ENCODE measurements around the gene ADGRV1. TPM values are rescaled to one million over a fixed set of nuclear protein-coding genes. Genes with fewer than 3 reads are reported as not detected.
"Not testable (repeated sequence)": the region's sequence is repeated elsewhere in the genome, so short reads cannot be mapped to it uniquely, and the experiment has no call there.

ADGRV1 gene
- total RNA-seq, 2 donors from 2014 or later, result 1.4 TPM; not detected in 1

- no peak for DNase-seq (ENCODE audit: low spot score)
- no peak for ATAC-seq (ENCODE audit: insufficient number of reproducible peaks, low FRiP score, low read depth)
- Histone ChIP-seq H3K4me3 (no peak overlapping the region), H3K36me3 (no peaks in the 10 kb centered on the region), H3K27me3 (replicated peaks; ENCODE audit: insufficient read depth) (no peaks in the 10 kb centered on the region), H3K27ac (no peak overlapping the region), H3K9me3 (no peaks in the 10 kb centered on the region), H3K4me1 (ENCODE audit: control insufficient read depth in 1 of 2, low read depth in 2 of 2) (no peaks in the 10 kb centered on the region)
- TF ChIP-seq CTCF (IDR thresholded peaks at IDR 0.05), result no peak
Measured at GRCh38 chr5:90575712-90576111, 17.1 kb downstream of the ADGRV1 start.

- not testable (repeated sequence) for H3K36me3 ChIP-seq; H3K27me3 ChIP-seq (replicated peaks; ENCODE audit: insufficient read depth); H3K4me1 ChIP-seq (ENCODE audit: control insufficient read depth in 1 of 2, low read depth in 2 of 2); H3K9me3 ChIP-seq; H3K4me3 ChIP-seq; ATAC-seq (ENCODE audit: insufficient number of reproducible peaks, low FRiP score, low read depth); DNase-seq (ENCODE audit: low spot score); H3K27ac ChIP-seq
Measured at GRCh38 chr5:90576566-90576965, 18.0 kb downstream of the ADGRV1 start.

- not testable (repeated sequence) for ATAC-seq (ENCODE audit: insufficient number of reproducible peaks, low FRiP score, low read depth); H3K27me3 ChIP-seq (replicated peaks; ENCODE audit: insufficient read depth); H3K27ac ChIP-seq; H3K4me1 ChIP-seq (ENCODE audit: control insufficient read depth in 1 of 2, low read depth in 2 of 2); H3K4me3 ChIP-seq; H3K36me3 ChIP-seq; DNase-seq (ENCODE audit: low spot score); H3K9me3 ChIP-seq
Measured at GRCh38 chr5:90579905-90580304, 21.3 kb downstream of the ADGRV1 start.

GRCh38 chr5:90581956-90582355 lies 23.4 kb downstream of the ADGRV1 start:
- no peaks in the 10 kb centered on the region for H3K4me1 ChIP-seq (ENCODE audit: control insufficient read depth in 1 of 2, low read depth in 2 of 2)
- no peak overlapping the region for H3K27ac ChIP-seq
- no peaks in the 10 kb centered on the region for H3K36me3 ChIP-seq
- no peaks in the 10 kb centered on the region for H3K27me3 ChIP-seq (replicated peaks; ENCODE audit: insufficient read depth)
- ATAC-seq (ENCODE audit: insufficient number of reproducible peaks, low FRiP score, low read depth) (no peak), DNase-seq (ENCODE audit: low spot score) (no peak)
- no peak for TF ChIP-seq CTCF (IDR thresholded peaks at IDR 0.05)
- H3K9me3 ChIP-seq, result no peaks in the 10 kb centered on the region
- H3K4me3 ChIP-seq, result no peak overlapping the region

- Histone ChIP-seq H3K27ac (no peak overlapping the region), H3K4me3 (no peak overlapping the region), H3K36me3 (no peaks in the 10 kb centered on the region), H3K27me3 (replicated peaks; ENCODE audit: insufficient read depth) (no peaks in the 10 kb centered on the region), H3K4me1 (ENCODE audit: control insufficient read depth in 1 of 2, low read depth in 2 of 2) (no peaks in the 10 kb centered on the region), H3K9me3 (no peaks in the 10 kb centered on the region)
- TF ChIP-seq CTCF (IDR thresholded peaks at IDR 0.05), result no peak
- ATAC-seq (ENCODE audit: insufficient number of reproducible peaks, low FRiP score, low read depth) (no peak), DNase-seq (ENCODE audit: low spot score) (no peak)
Measured at GRCh38 chr5:90585337-90585986, 26.9 kb downstream of the ADGRV1 start.

GRCh38 chr5:90586469-90586868 lies 27.9 kb downstream of the ADGRV1 start:
- Histone ChIP-seq H3K36me3 (no peaks in the 10 kb centered on the region), H3K4me1 (ENCODE audit: control insufficient read depth in 1 of 2, low read depth in 2 of 2) (no peaks in the 10 kb centered on the region), H3K9me3 (no peaks in the 10 kb centered on the region), H3K4me3 (no peak overlapping the region), H3K27me3 (replicated peaks; ENCODE audit: insufficient read depth) (no peaks in the 10 kb centered on the region), H3K27ac (no peak overlapping the region)
- no peak for ATAC-seq (ENCODE audit: insufficient number of reproducible peaks, low FRiP score, low read depth)
- no peak for DNase-seq (ENCODE audit: low spot score)
- TF ChIP-seq CTCF (IDR thresholded peaks at IDR 0.05), result no peak
